Vagina (tissue), 2 donors: Measurements from ENCODE around the gene RIMS3. TPM values are rescaled to one million over a fixed set of nuclear protein-coding genes. Genes with fewer than 3 reads are reported as not detected.

Source experiments
- DNase-seq, 2 donors: peaks; one replicate each; pipeline ENCODE4 v3.0.0-alpha.2; 2017; ENCODE audit errors: extremely low spot score in 2 of 2
- H3K27ac ChIP-seq: fragments of 200-600 bp; sonication (generic); one replicate; pipeline ENCODE4 v1.5.1; 2019
- H3K27me3 ChIP-seq: fragments of 200-600 bp; sonication (generic); one replicate; pipeline ENCODE4 v1.5.1; 2019
- H3K36me3 ChIP-seq, 2 donors: fragments of 200-600 bp; sonication (generic); one replicate each; pipeline ENCODE4 v1.5.1; 2017 to 2019
- H3K4me1 ChIP-seq: fragments of 200-600 bp; sonication (generic); one replicate; pipeline ENCODE4 v1.5.1; 2019
- H3K4me3 ChIP-seq, 2 donors: fragments of 200-600 bp; sonication (generic); 1 replicate in 1 of 2; 2 replicates in 1 of 2; pipeline ENCODE4 v1.5.1; 2016 to 2019
- H3K9me3 ChIP-seq: fragments of 200-600 bp; sonication (generic); one replicate; pipeline ENCODE4 v1.5.1; 2019
- CTCF ChIP-seq, 3 experiments: fragments of 450-650 bp in 2 of 3; fragments of 200-600 bp in 1 of 3; sonication (generic) in 1 of 3; IDR thresholded peaks; one replicate each; pipeline ENCODE4 v1.5.1; 2017 to 2019; ENCODE audit warnings: antibody characterized with exemption in 3 of 3, mild to moderate bottlenecking in 2 of 3, moderate library complexity in 2 of 3
- POLR2A ChIP-seq, 2 donors: fragments of 450-650 bp; IDR thresholded peaks; one replicate each; pipeline ENCODE4 v1.6.1; 2017; ENCODE audit warnings: antibody characterized with exemption in 2 of 2, mild to moderate bottlenecking in 2 of 2, moderate library complexity in 2 of 2
- POLR2AphosphoS5 ChIP-seq, 2 donors: sonication (generic); formaldehyde crosslinking; IDR thresholded peaks; one replicate each; pipeline ENCODE4 v1.9.0; 2017; ENCODE audit warnings: antibody characterized with exemption in 2 of 2, mild to moderate bottlenecking in 2 of 2, low read depth in 1 of 2; ENCODE audit not compliant: insufficient read depth in 1 of 2
- intact Hi-C: fragments of 100-400 bp; cut with DNase I; formaldehyde crosslinking; loops from one replicate; pipeline ENCODE4 v1.15.1; 2023
- total RNA-seq: library from RNA; depleted of rRNA; stranded (reverse); fragments of >200 nt; gene quantifications from one replicate; pipeline ENCODE4 v1.2.3, GENCODE V29; 2016

RIMS3 gene
- total RNA-seq, 1 donor from 2014 or later, result 4.7 TPM

GRCh38 chr1:40606194-40606593 lies 59.3 kb downstream of the RIMS3 start:
- no peak for TF ChIP-seq CTCF (IDR thresholded peaks at IDR 0.05)
- TF ChIP-seq POLR2A (IDR thresholded peaks at IDR 0.05), result no peak
- no peak for TF ChIP-seq POLR2AphosphoS5 (IDR thresholded peaks at IDR 0.05; ENCODE audit: insufficient read depth in 1 of 2, low read depth in 1 of 2)
- Histone ChIP-seq H3K4me1 (no peaks in the 10 kb centered on the region), H3K36me3 (no peaks in the 10 kb centered on the region), H3K27me3 (no peaks in the 10 kb centered on the region), H3K4me3 (no peak overlapping the region), H3K27ac (no peak overlapping the region), H3K9me3 (no peaks in the 10 kb centered on the region)
- DNase-seq, result no peak
- intact Hi-C loops, result no loop called here

GRCh38 chr1:40599926-40600325 lies 65.6 kb downstream of the RIMS3 start:
- H3K9me3 ChIP-seq, result no peaks in the 10 kb centered on the region
- no peak overlapping the region for H3K4me3 ChIP-seq
- TF ChIP-seq POLR2AphosphoS5 (IDR thresholded peaks at IDR 0.05; ENCODE audit: insufficient read depth in 1 of 2, low read depth in 1 of 2), result no peak
- TF ChIP-seq CTCF (IDR thresholded peaks at IDR 0.05), result no peak
- TF ChIP-seq POLR2A (IDR thresholded peaks at IDR 0.05), result no peak
- no peak overlapping the region for H3K27ac ChIP-seq
- H3K4me1 ChIP-seq, result no peaks in the 10 kb centered on the region
- H3K27me3 ChIP-seq, result no peaks in the 10 kb centered on the region
- intact Hi-C loops, result no loop called here
- H3K36me3 ChIP-seq, result no peaks in the 10 kb centered on the region
- DNase-seq, result no peak

GRCh38 chr1:40595623-40596022 lies 69.9 kb downstream of the RIMS3 start:
- TF ChIP-seq POLR2AphosphoS5 (IDR thresholded peaks at IDR 0.05; ENCODE audit: insufficient read depth in 1 of 2, low read depth in 1 of 2) (no peak), CTCF (IDR thresholded peaks at IDR 0.05) (no peak), POLR2A (IDR thresholded peaks at IDR 0.05) (no peak)
- Histone ChIP-seq H3K27me3 (no peaks in the 10 kb centered on the region), H3K4me1 (no peaks in the 10 kb centered on the region), H3K4me3 (no peak overlapping the region), H3K27ac (no peak overlapping the region), H3K9me3 (no peaks in the 10 kb centered on the region), H3K36me3 (no peaks in the 10 kb centered on the region)
- DNase-seq, result no peak
- intact Hi-C loops, result no loop called here

GRCh38 chr1:40594187-40594531 lies 71.3 kb downstream of the RIMS3 start:
- Histone ChIP-seq H3K9me3 (no peaks in the 10 kb centered on the region), H3K36me3 (no peaks in the 10 kb centered on the region), H3K27ac (no peak overlapping the region), H3K4me1 (no peaks in the 10 kb centered on the region), H3K4me3 (no peak overlapping the region), H3K27me3 (no peaks in the 10 kb centered on the region)
- intact Hi-C loops, result no loop called here
- TF ChIP-seq POLR2AphosphoS5 (IDR thresholded peaks at IDR 0.05; ENCODE audit: insufficient read depth in 1 of 2, low read depth in 1 of 2), result no peak
- TF ChIP-seq POLR2A (IDR thresholded peaks at IDR 0.05), result no peak
- no peak for TF ChIP-seq CTCF (IDR thresholded peaks at IDR 0.05)
- DNase-seq, result no peak

GRCh38 chr1:40593449-40594186 lies 71.9 kb downstream of the RIMS3 start:
- no peak for TF ChIP-seq CTCF (IDR thresholded peaks at IDR 0.05)
- no peak for TF ChIP-seq POLR2A (IDR thresholded peaks at IDR 0.05)
- no peak for TF ChIP-seq POLR2AphosphoS5 (IDR thresholded peaks at IDR 0.05; ENCODE audit: insufficient read depth in 1 of 2, low read depth in 1 of 2)
- Histone ChIP-seq H3K4me3 (no peak overlapping the region), H3K9me3 (no peaks in the 10 kb centered on the region), H3K36me3 (no peaks in the 10 kb centered on the region), H3K4me1 (no peaks in the 10 kb centered on the region), H3K27ac (no peak overlapping the region), H3K27me3 (no peaks in the 10 kb centered on the region)
- DNase-seq, result no peak
- intact Hi-C loops, result no loop called here
